C4-2B (cell line): ENCODE data around the gene RBMS1.

Source experiments
- H3K27ac ChIP-seq: fragments of 450-650 bp; 2 replicates; pipeline ENCODE4 v1.5.1; 2017
- CTCF ChIP-seq: fragments of 450-650 bp; conservative IDR thresholded peaks from 2 replicates; pipeline ENCODE4 v1.5.1; 2017; ENCODE audit warnings: mild to moderate bottlenecking
- ZFX ChIP-seq: fragments of 450-650 bp; IDR thresholded peaks from 2 replicates; pipeline ENCODE4 v1.6.1; 2017

RBMS1 gene

DNA sequence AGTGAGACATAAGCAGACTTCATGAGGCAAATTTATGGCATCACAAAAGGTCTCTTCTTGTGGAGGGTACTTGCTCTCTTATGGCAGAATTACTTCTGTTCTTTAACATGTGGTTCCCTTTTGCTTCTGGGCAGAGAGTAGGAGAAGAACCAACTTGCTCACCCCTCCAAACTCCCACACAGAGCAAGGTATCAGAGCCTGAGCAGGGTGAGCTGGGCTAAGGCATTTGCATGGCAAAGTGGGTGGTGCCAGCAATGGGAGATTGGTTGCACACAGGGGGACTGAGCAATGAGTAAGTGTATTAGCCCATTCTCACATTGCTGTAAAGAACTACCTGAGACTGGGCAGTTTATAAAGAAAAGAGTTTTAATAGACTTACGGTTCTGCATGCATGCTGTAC is 229.3 kb downstream of the RBMS1 start:
- TF ChIP-seq ZFX (no peak), CTCF (no peak)
- no peak overlapping the region for H3K27ac ChIP-seq

- TF ChIP-seq CTCF (no peak), ZFX (no peak)
- H3K27ac ChIP-seq: no peak overlapping the region
Measured at GRCh38 chr2:160261732-160262131, 231.9 kb downstream of the RBMS1 start.

- TF ChIP-seq ZFX (no peak), CTCF (no peak)
- H3K27ac ChIP-seq: no peak overlapping the region
Measured at GRCh38 chr2:160258492-160258805, 235.2 kb downstream of the RBMS1 start.

DNA sequence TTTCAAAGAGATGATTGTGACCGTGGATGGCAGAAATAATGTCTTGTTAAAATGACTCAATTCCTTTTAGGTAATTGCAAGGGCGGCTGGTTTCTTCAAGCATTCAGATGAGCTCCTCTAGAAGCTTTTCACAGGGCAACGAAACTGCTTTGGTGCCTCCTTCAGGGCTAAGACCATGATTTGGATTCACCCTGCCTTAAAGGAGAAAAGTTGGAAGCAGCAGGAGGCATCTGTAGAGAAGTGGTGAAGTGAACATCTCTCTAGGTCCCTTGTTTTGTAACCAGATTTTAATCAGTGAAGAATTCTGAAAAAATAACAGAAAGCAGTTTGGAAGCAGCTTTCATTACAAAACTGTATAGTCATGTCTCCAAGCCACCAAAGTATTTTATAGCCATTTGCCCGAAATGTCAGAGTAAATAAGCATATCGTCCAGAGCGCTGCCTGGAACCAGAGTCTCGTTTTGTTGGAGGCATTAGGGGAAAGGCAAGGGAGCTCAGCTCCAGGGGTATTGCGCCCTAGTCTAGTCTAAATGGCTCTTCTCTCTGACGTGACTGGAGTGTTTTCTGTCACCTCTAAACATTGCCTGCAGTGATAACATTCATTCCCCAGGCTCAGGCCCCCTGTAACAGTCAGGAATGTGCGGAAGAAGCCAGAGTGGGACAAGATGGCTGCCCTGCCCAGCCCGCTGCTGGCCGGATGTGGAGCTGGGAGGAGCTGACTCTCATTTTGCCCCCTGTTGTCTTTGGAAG is 235.7 kb downstream of the RBMS1 start:
- no peak overlapping the region for H3K27ac ChIP-seq
- TF ChIP-seq ZFX (no peak), CTCF (no peak)

DNA sequence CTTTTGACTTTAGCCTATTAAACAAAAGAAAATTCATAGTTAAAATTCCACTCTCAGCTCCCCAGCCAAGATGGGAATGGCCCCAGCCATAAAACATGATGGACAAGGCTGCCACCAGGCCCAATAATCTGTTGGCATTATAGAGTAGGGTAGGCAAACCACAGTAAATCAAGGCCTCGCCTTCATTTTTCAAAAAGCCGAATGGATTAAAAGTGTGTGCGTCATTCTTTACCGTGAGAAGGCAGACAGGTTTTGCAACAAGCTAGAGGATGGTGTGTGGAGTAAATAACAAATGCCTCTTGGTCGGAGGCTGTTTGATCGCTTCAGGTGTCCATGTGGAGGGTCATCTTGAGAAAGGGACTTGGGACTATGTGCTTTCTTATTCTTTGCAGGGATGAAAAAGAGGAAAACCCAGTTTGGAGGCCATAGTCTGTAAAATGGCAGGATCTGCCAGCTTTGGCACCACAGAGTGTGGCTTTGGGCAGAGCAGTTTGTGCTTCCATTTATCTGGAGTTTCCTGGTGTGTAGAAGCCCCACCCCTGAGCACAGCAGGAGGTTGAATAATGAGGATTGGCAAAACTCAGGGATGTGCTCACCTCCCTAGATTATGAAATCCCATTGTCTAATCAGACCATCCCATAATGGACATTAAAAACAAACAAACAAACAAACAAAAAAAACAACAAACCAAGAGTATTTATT is 236.4 kb downstream of the RBMS1 start:
- no peak overlapping the region for H3K27ac ChIP-seq
- TF ChIP-seq ZFX: no peak
- no peak for TF ChIP-seq CTCF

GRCh38 chr2:160256507-160256906 is 237.1 kb downstream of the RBMS1 start:
- TF ChIP-seq CTCF (no peak), ZFX (no peak)
- H3K27ac ChIP-seq: no peak overlapping the region

GRCh38 chr2:160255408-160255807 is 238.2 kb downstream of the RBMS1 start:
- H3K27ac ChIP-seq: no peak overlapping the region
- no peak for TF ChIP-seq CTCF
- no peak for TF ChIP-seq ZFX
